ENCODE data around the gene CALML4.

CALML4 gene

DNA sequence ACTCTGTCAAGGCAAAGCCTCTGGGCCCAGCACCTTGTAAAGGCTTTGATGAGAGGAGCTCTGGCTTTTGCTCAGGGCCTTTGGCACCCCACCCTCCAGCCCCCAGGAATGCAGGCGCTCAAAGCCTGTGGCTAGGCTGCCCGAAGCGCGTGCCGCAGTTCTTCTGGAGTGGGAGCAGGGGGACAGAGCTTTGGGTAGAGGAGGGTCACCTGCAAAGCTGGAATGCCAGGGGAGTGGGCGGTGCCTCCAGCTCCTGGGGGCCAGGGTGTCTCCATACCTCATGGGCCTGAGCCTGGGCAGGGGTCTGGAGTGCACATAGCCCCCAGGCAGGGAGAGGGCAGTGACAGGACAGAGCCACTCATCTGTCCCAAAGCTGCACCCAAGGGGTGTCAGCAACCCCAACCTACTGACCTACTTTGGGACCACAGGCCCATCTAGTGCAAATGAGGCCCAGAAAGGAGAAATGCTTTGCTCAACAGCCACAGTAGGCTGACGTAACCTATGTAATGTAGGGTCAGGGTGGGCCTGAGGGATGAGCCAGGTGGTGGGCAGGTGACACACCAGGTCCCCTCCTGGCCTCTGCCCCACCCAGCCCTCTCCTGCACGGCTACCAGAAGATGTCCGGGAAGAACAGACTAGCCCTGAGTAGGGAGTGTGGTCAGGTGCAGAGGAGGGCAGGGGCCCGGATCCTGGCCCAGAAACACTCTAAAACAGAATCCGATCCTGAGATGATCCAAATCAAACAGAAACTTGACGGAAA, 2.2 kb upstream of the CALML4 start:
- TF ChIP-seq, protein P1, sequence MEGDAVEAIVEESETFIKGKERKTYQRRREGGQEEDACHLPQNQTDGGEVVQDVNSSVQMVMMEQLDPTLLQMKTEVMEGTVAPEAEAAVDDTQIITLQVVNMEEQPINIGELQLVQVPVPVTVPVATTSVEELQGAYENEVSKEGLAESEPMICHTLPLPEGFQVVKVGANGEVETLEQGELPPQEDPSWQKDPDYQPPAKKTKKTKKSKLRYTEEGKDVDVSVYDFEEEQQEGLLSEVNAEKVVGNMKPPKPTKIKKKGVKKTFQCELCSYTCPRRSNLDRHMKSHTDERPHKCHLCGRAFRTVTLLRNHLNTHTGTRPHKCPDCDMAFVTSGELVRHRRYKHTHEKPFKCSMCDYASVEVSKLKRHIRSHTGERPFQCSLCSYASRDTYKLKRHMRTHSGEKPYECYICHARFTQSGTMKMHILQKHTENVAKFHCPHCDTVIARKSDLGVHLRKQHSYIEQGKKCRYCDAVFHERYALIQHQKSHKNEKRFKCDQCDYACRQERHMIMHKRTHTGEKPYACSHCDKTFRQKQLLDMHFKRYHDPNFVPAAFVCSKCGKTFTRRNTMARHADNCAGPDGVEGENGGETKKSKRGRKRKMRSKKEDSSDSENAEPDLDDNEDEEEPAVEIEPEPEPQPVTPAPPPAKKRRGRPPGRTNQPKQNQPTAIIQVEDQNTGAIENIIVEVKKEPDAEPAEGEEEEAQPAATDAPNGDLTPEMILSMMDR (IDR thresholded peaks at IDR 0.05; ENCODE audit: low read depth, low read length), result no peak

DNA sequence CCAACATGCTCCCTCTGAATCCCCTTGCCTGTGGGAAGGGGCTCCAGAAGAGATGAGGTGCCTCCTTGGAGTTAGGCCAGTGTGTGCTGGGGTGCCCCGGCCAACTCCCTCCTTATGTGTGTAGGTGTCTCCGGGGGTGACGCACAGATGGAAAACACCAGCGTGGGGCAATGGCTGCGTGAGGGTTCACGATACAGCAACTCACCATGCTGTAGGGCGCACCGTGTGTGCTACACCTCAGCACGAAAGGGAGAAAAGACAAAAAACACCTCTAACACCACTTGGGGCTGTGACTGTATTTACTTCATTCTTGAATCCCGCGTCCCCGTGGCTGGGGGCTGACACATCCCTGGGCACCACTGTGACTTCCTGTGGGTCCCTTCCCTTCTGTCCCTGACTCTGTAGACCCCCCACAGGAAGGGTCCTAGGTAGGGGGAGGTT, 1.6 kb upstream of the CALML4 start:
- Histone ChIP-seq H3K4me3 (ENCODE audit: low read depth, low read length) (no peak overlapping the region), H3K36me3 (peaks cover 53% of the 10 kb centered on the region), H3K27me3 (ENCODE audit: insufficient read depth, low read depth, severe bottlenecking) (no peaks in the 10 kb centered on the region), H3K27ac (no peak overlapping the region), H3K9me3 (ENCODE audit: severe bottlenecking) (no peaks in the 10 kb centered on the region)
- DNase-seq, result no peak
- TF ChIP-seq, protein P1 (IDR thresholded peaks at IDR 0.05; ENCODE audit: low read depth, low read length), result no peak

More for the DNA sequence above, 2.2 kb upstream of the CALML4 start:
- Histone ChIP-seq H3K27me3 (ENCODE audit: insufficient read depth, low read depth, severe bottlenecking) (no peaks in the 10 kb centered on the region), H3K9me3 (ENCODE audit: severe bottlenecking) (no peaks in the 10 kb centered on the region), H3K4me3 (ENCODE audit: low read depth, low read length) (no peak overlapping the region), H3K27ac (no peak overlapping the region), H3K36me3 (peaks cover 55% of the 10 kb centered on the region)
- no peak for DNase-seq

DNA sequence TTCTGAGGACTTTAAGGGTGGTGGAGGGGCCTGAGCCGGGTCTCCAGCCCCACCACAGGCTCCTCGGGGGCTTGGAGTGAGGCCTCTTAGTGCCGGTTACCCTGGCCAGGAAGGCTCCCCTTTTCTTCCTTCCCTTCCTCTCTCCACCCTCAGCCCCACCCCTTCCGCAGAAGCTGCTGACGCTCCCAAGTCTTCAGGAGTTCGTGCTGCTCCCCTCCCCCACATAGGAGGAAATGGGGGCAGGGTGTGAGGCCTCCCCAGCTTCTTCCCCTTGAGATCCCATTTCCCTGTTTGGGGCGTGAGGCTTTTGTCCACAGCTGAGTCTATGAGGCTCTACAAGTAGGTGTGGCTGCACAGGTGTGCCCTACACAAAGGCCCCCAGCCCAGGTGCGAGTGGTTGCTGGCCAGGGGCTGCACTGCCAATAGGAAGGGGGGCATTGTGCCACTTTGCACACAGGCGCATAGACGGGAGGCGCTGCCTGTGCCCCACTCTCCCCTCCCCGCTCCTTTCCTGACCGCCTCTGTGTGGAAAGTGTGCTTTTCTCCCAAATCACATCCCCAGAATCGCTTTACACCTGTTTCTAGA, 915 bp upstream of the CALML4 start:
- Histone ChIP-seq H3K9me3 (ENCODE audit: severe bottlenecking) (no peaks in the 10 kb centered on the region), H3K4me3 (ENCODE audit: low read depth, low read length) (no peak overlapping the region), H3K36me3 (peaks cover 46% of the 10 kb centered on the region), H3K27ac (no peak overlapping the region), H3K27me3 (ENCODE audit: insufficient read depth, low read depth, severe bottlenecking) (no peaks in the 10 kb centered on the region)
- TF ChIP-seq, protein P1 (IDR thresholded peaks at IDR 0.05; ENCODE audit: low read depth, low read length), result no peak
- DNase-seq, result no peak

DNA sequence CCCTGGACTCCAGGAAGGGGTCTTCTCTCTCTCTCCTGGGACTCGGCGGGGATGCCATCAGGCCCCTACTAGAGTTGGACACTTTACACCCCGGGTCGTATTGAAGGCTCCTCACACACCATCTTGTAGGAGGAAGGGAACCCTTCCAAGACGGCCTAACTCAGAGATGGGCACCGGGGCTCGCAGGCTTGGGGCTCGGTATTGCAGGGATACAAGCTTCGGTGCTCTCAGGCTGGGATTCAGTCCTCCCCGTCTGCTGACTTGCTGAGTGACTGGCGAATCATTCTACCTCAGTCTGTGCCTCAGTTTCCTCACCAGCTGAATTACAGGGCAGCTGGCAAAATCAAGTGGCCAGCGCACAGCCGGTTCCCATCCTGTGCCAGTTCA, 419 bp upstream of the CALML4 start:
- H3K9me3 ChIP-seq (ENCODE audit: severe bottlenecking), result no peaks in the 10 kb centered on the region
- H3K36me3 ChIP-seq, result peaks cover 44% of the 10 kb centered on the region
- no peak for DNase-seq
- H3K4me3 ChIP-seq (ENCODE audit: low read depth, low read length), result no peak overlapping the region
- H3K27ac ChIP-seq, result no peak overlapping the region
- no peaks in the 10 kb centered on the region for H3K27me3 ChIP-seq (ENCODE audit: insufficient read depth, low read depth, severe bottlenecking)
- TF ChIP-seq, protein P1 (IDR thresholded peaks at IDR 0.05; ENCODE audit: low read depth, low read length), result no peak

DNA sequence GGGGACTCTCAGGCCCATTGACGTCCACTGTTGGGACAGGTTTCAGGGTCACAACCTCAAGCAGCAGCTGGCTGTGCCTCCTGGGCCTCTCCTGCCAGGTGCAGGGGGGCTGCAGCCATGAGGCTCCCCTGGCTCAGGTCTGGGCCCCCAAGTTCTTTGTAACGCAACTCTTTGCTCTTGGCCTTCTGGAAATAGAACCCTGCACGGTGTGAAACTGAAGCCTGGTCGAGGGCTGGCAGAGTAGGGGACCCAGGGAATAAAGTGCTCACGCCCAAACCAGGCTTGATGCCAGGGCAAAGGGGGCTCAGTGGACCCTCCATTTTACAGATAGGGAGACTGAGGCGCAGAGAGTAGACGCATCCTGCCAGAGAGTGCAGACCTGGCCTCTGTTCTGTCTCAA, 771 bp downstream of the CALML4 start:
- H3K9me3 ChIP-seq (ENCODE audit: severe bottlenecking), result no peaks in the 10 kb centered on the region
- no peak overlapping the region for H3K27ac ChIP-seq
- H3K36me3 ChIP-seq, result peaks cover 32% of the 10 kb centered on the region
- no peak overlapping the region for H3K4me3 ChIP-seq (ENCODE audit: low read depth, low read length)
- DNase-seq, result no peak
- H3K27me3 ChIP-seq (ENCODE audit: insufficient read depth, low read depth, severe bottlenecking), result no peaks in the 10 kb centered on the region
- TF ChIP-seq, protein P1 (IDR thresholded peaks at IDR 0.05; ENCODE audit: low read depth, low read length), result no peak
